ENCODE results near the gene CFD. TPM values are rescaled to one million over a fixed set of nuclear protein-coding genes. Genes with fewer than 3 reads are reported as not detected.

CFD gene
- polyA plus RNA-seq, 1 donor from 2014 or later: 5.3 TPM

DNA sequence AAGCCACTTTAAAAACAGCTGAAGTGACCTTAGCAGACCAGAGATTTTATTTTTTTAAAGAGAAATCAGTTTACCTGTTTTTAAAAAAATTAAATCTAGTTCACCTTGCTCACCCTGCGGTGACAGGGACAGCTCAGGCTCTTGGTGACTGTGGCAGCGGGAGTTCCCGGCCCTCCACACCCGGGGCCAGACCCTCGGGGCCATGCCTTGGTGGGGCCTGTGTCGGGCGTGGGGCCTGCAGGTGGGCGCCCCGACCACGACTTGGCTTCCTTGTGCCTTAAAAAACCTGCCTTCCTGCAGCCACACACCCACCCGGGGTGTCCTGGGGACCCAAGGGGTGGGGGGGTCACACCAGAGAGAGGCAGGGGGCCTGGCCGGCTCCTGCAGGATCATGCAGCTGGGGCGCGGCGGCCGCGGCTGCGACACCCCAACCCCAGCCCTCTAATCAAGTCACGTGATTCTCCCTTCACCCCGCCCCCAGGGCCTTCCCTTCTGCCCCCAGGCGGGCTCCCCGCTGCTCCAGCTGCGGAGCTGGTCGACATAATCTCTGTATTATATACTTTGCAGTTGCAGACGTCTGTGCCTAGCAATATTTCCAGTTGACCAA is 48.5 kb upstream of the CFD start:
- H2AFZ ChIP-seq (ENCODE audit: low read depth, low read length): no peak overlapping the region
- no peak overlapping the region for H3K4me2 ChIP-seq (ENCODE audit: low read length)
- no peak overlapping the region for H3K4me3 ChIP-seq (ENCODE audit: low read length)
- peaks cover 11% of the 10 kb centered on the region for H4K20me1 ChIP-seq (ENCODE audit: insufficient read depth)
- no peak overlapping the region for H3K27ac ChIP-seq (ENCODE audit: low read length)
- H3K79me2 ChIP-seq (replicated peaks; ENCODE audit: insufficient read depth, low read length): no peaks in the 10 kb centered on the region
- H3K36me3 ChIP-seq (ENCODE audit: insufficient read depth, low read length): no peaks in the 10 kb centered on the region
- no peaks in the 10 kb centered on the region for H3K9me3 ChIP-seq (ENCODE audit: low read length)
- no peak overlapping the region for H3K9ac ChIP-seq (ENCODE audit: low read length)
- no peaks in the 10 kb centered on the region for H3K9me2 ChIP-seq (ENCODE audit: insufficient read depth, low read length)
- no peaks in the 10 kb centered on the region for H3F3A ChIP-seq (ENCODE audit: insufficient read depth, low read length, poor library complexity, severe bottlenecking)
- no peaks in the 10 kb centered on the region for H3K27me3 ChIP-seq (ENCODE audit: insufficient read depth, low read depth, low read length)
- TF ChIP-seq, protein P1, sequence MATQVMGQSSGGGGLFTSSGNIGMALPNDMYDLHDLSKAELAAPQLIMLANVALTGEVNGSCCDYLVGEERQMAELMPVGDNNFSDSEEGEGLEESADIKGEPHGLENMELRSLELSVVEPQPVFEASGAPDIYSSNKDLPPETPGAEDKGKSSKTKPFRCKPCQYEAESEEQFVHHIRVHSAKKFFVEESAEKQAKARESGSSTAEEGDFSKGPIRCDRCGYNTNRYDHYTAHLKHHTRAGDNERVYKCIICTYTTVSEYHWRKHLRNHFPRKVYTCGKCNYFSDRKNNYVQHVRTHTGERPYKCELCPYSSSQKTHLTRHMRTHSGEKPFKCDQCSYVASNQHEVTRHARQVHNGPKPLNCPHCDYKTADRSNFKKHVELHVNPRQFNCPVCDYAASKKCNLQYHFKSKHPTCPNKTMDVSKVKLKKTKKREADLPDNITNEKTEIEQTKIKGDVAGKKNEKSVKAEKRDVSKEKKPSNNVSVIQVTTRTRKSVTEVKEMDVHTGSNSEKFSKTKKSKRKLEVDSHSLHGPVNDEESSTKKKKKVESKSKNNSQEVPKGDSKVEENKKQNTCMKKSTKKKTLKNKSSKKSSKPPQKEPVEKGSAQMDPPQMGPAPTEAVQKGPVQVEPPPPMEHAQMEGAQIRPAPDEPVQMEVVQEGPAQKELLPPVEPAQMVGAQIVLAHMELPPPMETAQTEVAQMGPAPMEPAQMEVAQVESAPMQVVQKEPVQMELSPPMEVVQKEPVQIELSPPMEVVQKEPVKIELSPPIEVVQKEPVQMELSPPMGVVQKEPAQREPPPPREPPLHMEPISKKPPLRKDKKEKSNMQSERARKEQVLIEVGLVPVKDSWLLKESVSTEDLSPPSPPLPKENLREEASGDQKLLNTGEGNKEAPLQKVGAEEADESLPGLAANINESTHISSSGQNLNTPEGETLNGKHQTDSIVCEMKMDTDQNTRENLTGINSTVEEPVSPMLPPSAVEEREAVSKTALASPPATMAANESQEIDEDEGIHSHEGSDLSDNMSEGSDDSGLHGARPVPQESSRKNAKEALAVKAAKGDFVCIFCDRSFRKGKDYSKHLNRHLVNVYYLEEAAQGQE (IDR thresholded peaks at IDR 0.05; ENCODE audit: borderline replicate concordance): no peak
- TF ChIP-seq POLR2AphosphoS5 (IDR thresholded peaks at IDR 0.05): peak; percentile 30

DNA sequence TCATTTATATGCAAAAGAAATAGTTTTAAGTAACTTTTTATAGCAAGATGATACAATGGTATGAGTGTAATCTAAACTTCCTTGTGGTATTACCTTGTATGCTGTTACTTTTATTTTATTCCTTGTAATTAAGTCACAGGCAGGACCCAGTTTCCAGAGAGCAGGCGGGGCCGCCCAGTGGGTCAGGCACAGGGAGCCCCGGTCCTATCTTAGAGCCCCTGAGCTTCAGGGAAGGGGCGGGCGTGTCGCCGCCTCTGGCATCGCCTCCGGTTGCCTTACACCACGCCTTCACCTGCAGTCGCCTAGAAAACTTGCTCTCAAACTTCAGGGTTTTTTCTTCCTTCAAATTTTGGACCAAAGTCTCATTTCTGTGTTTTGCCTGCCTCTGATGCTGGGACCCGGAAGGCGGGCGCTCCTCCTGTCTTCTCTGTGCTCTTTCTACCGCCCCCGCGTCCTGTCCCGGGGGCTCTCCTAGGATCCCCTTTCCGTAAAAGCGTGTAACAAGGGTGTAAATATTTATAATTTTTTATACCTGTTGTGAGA is 47.9 kb upstream of the CFD start:
- TF ChIP-seq POLR2AphosphoS5 (IDR thresholded peaks at IDR 0.05) (no peak), EP300 (conservative IDR thresholded peaks at IDR 0.05; ENCODE audit: poor library complexity, severe bottlenecking) (no peak), MXI1 (conservative IDR thresholded peaks at IDR 0.05; ENCODE audit: poor library complexity, severe bottlenecking) (no peak), SMC3 (conservative IDR thresholded peaks at IDR 0.05; ENCODE audit: poor library complexity) (no peak), RAD21 (conservative IDR thresholded peaks at IDR 0.05) (no peak), TAF1 (IDR thresholded peaks at IDR 0.05; ENCODE audit: low read depth) (no peak)
- TF ChIP-seq, protein P1 (IDR thresholded peaks at IDR 0.05; ENCODE audit: borderline replicate concordance): no peak
- no peaks in the 10 kb centered on the region for H3K36me3 ChIP-seq (ENCODE audit: insufficient read depth, low read length)
- no peaks in the 10 kb centered on the region for H3K9me3 ChIP-seq (ENCODE audit: low read length)
- no peak overlapping the region for H3K4me2 ChIP-seq (ENCODE audit: low read length)
- H3K9ac ChIP-seq (ENCODE audit: low read length): no peak overlapping the region
- no peaks in the 10 kb centered on the region for H3K9me2 ChIP-seq (ENCODE audit: insufficient read depth, low read length)
- H2AFZ ChIP-seq (ENCODE audit: low read depth, low read length): no peak overlapping the region
- H3F3A ChIP-seq (ENCODE audit: insufficient read depth, low read length, poor library complexity, severe bottlenecking): no peaks in the 10 kb centered on the region
- H3K27me3 ChIP-seq (ENCODE audit: insufficient read depth, low read depth, low read length): no peaks in the 10 kb centered on the region
- no peak overlapping the region for H3K4me3 ChIP-seq (ENCODE audit: low read length)
- no peaks in the 10 kb centered on the region for H3K79me2 ChIP-seq (replicated peaks; ENCODE audit: insufficient read depth, low read length)
- H4K20me1 ChIP-seq (ENCODE audit: insufficient read depth): peaks cover 11% of the 10 kb centered on the region
- no peak overlapping the region for H3K27ac ChIP-seq (ENCODE audit: low read length)
